Ovary (tissue), 9 donors: ENCODE data around the gene COL5A2. TPM values are rescaled to one million over a fixed set of nuclear protein-coding genes. Genes with fewer than 3 reads are reported as not detected.

ENCODE experiments used
- DNase-seq, 5 donors: peaks; one replicate each; pipeline ENCODE4 v3.0.0-alpha.2; 2019 to 2020
- H3K27ac ChIP-seq, 2 donors: fragments of 200-600 bp; one replicate each; pipeline versions ENCODE4 v1.5.1 to v1.8.0; 2019 to 2022
- H3K27me3 ChIP-seq: fragments of 200-600 bp; one replicate; pipeline ENCODE4 v1.8.0; 2022
- H3K36me3 ChIP-seq: fragments of 200-600 bp; sonication (generic); one replicate; pipeline ENCODE4 v1.5.1; 2019
- H3K4me1 ChIP-seq: one replicate; pipeline ENCODE4 v1.8.1; 2013; ENCODE audit warnings: mild to moderate bottlenecking, moderate library complexity; ENCODE audit not compliant: insufficient read depth
- H3K4me3 ChIP-seq: fragments of 200-600 bp; sonication (generic); one replicate; pipeline ENCODE4 v1.5.1; 2017
- H3K9me3 ChIP-seq, 2 donors: fragments of 200-600 bp in 1 of 2; sonication (generic) in 1 of 2; one replicate each; pipeline versions ENCODE4 v1.5.1 to v1.8.1; 2013 to 2019; ENCODE audit warnings: mild to moderate bottlenecking in 1 of 2, moderate library complexity in 1 of 2
- EP300 ChIP-seq: sonication (generic); formaldehyde crosslinking; IDR thresholded peaks from one replicate; pipeline ENCODE4 v1.6.1; 2017; ENCODE audit warnings: antibody characterized with exemption
- POLR2A ChIP-seq: fragments of 450-650 bp; IDR thresholded peaks from one replicate; pipeline ENCODE4 v1.6.1; 2017; ENCODE audit warnings: antibody characterized with exemption, mild to moderate bottlenecking, moderate library complexity
- WGBS, 3 donors: extraction: QIAGEN DNeasy Blood & Tissue Kit in 1 of 3; methylation state at CpG; one replicate each; pipeline versions ENCODE4 v1.1.5 to v1.1.7; 2013 to 2017; 5-methylcytosine and 5-hydroxymethylcytosine counted together
- intact Hi-C, 4 donors: fragments of 100-400 bp; cut with DNase I; formaldehyde crosslinking; loops; one replicate each; pipeline versions ENCODE4 v1.11.0 to v1.15.1; 2022 to 2023
- polyA plus RNA-seq, 2 donors: library from polyadenylated mRNA; stranded (reverse); fragments of 200-250 nt in 1 of 2; fragments of 350-450 nt in 1 of 2; fragmentation: Illumina TruSeq in 1 of 2; extraction: RNeasy Lipid Tissue Mini Kit (QIAGEN cat#74804) in 1 of 2; gene quantifications; one replicate each; pipeline ENCODE4 v1.2.3, GENCODE V29; 2013 to 2014
- total RNA-seq, 7 donors: library from RNA; depleted of rRNA in 2 of 7; stranded (reverse); fragments of >200 nt in 2 of 7; fragmentation: NEBNext Ultra II Directional in 3 of 7; extraction: Animal tissue kit (Norgen Biotek cat#: 25700) in 3 of 7; gene quantifications; one replicate each; pipeline versions ENCODE4 v1.1.0 to v1.2.4, GENCODE V29; 2016 to 2023
- TF ChIP-seq, protein P1 (sequence below), 3 donors: fragments of 450-650 bp in 2 of 3; fragments of 200-600 bp in 1 of 3; IDR thresholded peaks; one replicate each; pipeline versions ENCODE4 v1.5.1 to v1.8.0; 2016 to 2022; ENCODE audit warnings: antibody characterized with exemption in 3 of 3, mild to moderate bottlenecking in 1 of 3
- donor health status: DM: no; HTN: no; CAD: no; lungs with moderate emphysema.
- donor health status: DM: no; HTN: no; CAD: no.
- donor health status: Bipolar disorder and iron deficiency.
- donor health status: DM: yes; HTN: yes; CAD: no.
- donor health status: DM: no; HTN: no; CAD: no.
- donor health status: DM: yes; HTN: yes; CAD: no.

Gene COL5A2
- total and polyA plus RNA-seq, 9 donors = 25.2 to 46.8 (median 31.7) TPM

DNA sequence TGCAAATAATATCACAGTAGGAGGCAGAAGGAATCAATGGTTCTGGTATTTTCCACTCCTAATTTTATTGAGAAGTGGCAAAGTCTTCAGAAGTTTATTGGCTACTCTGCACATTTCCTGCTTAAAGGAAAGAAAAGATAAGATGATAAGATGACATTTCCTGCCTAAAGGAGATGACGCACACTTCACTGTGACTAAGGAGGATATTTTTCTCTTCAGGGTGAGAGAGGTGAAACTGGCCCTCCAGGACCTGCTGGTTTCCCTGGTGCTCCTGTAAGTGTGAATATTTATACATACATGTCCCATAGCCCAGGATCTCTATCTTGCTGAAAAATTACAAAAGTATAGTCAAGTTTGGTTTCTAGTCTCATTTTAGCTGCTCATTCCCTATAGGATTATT lies 177.5 kb downstream of the COL5A2 start:
- Histone ChIP-seq H3K27me3 (no peaks in the 10 kb centered on the region), H3K4me1 (no peaks in the 10 kb centered on the region), H3K36me3 (no peaks in the 10 kb centered on the region), H3K27ac (no peak overlapping the region), H3K4me3 (no peak overlapping the region), H3K9me3 (no peaks in the 10 kb centered on the region)
- 27 to 42% (median 28%) methylated on average over 1 of the region's 1 CpG for WGBS, 3 donors
- TF ChIP-seq POLR2A = no peak
- TF ChIP-seq EP300 = no peak
- TF ChIP-seq, protein P1, sequence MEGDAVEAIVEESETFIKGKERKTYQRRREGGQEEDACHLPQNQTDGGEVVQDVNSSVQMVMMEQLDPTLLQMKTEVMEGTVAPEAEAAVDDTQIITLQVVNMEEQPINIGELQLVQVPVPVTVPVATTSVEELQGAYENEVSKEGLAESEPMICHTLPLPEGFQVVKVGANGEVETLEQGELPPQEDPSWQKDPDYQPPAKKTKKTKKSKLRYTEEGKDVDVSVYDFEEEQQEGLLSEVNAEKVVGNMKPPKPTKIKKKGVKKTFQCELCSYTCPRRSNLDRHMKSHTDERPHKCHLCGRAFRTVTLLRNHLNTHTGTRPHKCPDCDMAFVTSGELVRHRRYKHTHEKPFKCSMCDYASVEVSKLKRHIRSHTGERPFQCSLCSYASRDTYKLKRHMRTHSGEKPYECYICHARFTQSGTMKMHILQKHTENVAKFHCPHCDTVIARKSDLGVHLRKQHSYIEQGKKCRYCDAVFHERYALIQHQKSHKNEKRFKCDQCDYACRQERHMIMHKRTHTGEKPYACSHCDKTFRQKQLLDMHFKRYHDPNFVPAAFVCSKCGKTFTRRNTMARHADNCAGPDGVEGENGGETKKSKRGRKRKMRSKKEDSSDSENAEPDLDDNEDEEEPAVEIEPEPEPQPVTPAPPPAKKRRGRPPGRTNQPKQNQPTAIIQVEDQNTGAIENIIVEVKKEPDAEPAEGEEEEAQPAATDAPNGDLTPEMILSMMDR (IDR thresholded peaks at IDR 0.05) = no peak
- no peak for DNase-seq
- intact Hi-C loops = no loop called here

DNA sequence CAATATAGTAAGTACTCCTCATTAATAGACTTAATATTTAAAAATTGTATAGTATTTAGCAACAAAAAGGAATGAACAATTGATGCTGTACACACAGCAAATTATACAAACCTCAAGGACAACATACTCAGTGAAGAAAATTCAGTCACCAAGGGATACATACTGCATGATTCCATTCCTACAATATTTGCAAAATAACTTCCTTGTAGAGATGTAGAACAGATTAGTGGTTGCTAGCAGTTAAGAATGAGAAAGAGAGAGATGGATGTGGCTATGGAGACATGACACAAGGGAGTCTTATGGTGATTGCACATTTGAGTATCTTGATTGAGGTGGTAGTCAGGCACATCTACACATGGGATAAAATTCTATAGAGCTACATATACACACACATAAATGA lies 179.3 kb downstream of the COL5A2 start:
- H3K4me3 ChIP-seq = no peak overlapping the region
- DNase-seq = no peak
- H3K9me3 ChIP-seq = no peaks in the 10 kb centered on the region
- intact Hi-C loops = no loop called here
- TF ChIP-seq POLR2A = no peak
- TF ChIP-seq EP300 = no peak
- TF ChIP-seq, protein P1 (IDR thresholded peaks at IDR 0.05) = no peak
- H3K36me3 ChIP-seq = no peaks in the 10 kb centered on the region
- H3K27me3 ChIP-seq = no peaks in the 10 kb centered on the region
- H3K27ac ChIP-seq = no peak overlapping the region
- H3K4me1 ChIP-seq = peaks cover 1% of the 10 kb centered on the region

DNA sequence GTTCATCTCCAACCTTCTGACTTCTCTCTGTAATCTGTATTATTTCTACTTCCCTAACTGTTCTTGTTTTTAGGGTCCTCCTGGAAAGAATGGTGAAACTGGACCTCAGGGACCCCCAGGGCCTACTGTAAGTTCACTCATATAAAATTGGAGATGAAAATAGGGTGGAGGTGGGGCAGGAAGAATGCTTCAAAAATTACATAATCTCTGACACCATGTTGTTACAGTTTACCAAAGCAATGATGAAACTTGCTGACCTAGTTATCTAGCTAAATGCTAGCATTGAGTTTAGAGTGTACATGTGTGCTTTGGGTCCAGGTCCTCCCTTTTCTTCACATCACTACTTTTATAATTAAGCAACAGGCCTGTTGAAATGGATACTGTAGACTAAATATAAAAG lies 182.3 kb downstream of the COL5A2 start:
- H3K27me3 ChIP-seq = no peaks in the 10 kb centered on the region
- TF ChIP-seq EP300 (no peak), POLR2A (no peak)
- TF ChIP-seq, protein P1 (IDR thresholded peaks at IDR 0.05) = no peak
- H3K4me1 ChIP-seq = peaks cover 1% of the 10 kb centered on the region
- intact Hi-C loops = loop anchor here in 1 of 4 donors (10.0 kb wide), 1 partner anchor 58 kb away; no protein-coding TSS in a partner anchor
- no peaks in the 10 kb centered on the region for H3K36me3 ChIP-seq
- DNase-seq = no peak
- H3K9me3 ChIP-seq = no peaks in the 10 kb centered on the region
- no peak overlapping the region for H3K4me3 ChIP-seq
- H3K27ac ChIP-seq = no peak overlapping the region

DNA sequence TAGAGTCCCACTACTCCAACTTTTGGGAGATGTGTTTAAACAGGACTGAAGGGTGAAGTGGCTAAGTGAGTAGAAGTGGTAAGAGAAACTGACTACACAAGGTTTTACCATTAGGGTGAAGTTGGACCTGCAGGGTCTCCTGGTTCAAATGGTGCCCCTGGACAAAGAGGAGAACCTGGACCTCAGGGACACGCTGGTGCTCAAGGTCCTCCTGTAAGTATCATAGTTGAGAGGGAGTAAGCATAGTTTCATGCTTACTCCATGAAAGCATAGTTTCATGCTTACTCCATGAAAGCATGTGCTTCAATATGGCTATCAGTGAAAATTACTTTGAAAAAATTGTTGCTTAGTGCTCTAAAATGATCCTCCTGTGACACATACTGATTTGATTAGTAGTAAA lies 186.3 kb downstream of the COL5A2 start:
- no peaks in the 10 kb centered on the region for H3K27me3 ChIP-seq
- H3K27ac ChIP-seq = no peak overlapping the region
- no peak for DNase-seq
- TF ChIP-seq POLR2A (no peak), EP300 (no peak)
- TF ChIP-seq, protein P1 (IDR thresholded peaks at IDR 0.05) = no peak
- H3K36me3 ChIP-seq = no peaks in the 10 kb centered on the region
- H3K4me3 ChIP-seq = no peak overlapping the region
- H3K9me3 ChIP-seq = no peaks in the 10 kb centered on the region
- intact Hi-C loops = loop anchor here in 1 of 4 donors (10.0 kb wide), 1 partner anchor 62 kb away; no protein-coding TSS in a partner anchor
- H3K4me1 ChIP-seq = peaks cover 1% of the 10 kb centered on the region
- WGBS, 3 donors = 87 to 96% (median 92%) methylated on average over 1 of the region's 1 CpG
